ENCODE data around the gene PHEX. TPM values are rescaled to one million over a fixed set of nuclear protein-coding genes. Genes with fewer than 3 reads are reported as not detected.

PHEX gene
- total RNA-seq, 1 donor from 2014 or later = 14.3 TPM

Other genes with a start within 250 kb of the PHEX start
- gene MBTPS2, start 192.7 kb upstream of the PHEX start, total RNA-seq = 10.5 and 11.3 TPM in 2 replicates
- gene YY2, start 176.3 kb upstream of the PHEX start, total RNA-seq = 2.2 and 2.3 TPM in 2 replicates
- 144 and 145 TPM in 2 replicates for gene SMS, start 91.6 kb upstream of the PHEX start, total RNA-seq
- not detected in 2 replicates for gene CBLL2, start 240.6 kb downstream of the PHEX start, total RNA-seq

All from activated T-helper 1 cell treated with anti-CD3 and anti-CD28 coated beads, Interleukin-12 subunit alpha, Interleukin-12 subunit beta, Interleukin-2, Interleukin-4 antibody, amounts not matched to agents 30 ng/mL and 10 ng/mL and 1 ng/mL, durations not matched to agents 14 hours and 24 hours and 36 hours (primary cell).